HG02970 (cell line): ENCODE measurements around the gene PPTC7.
"Not testable (repeated sequence)": the region's sequence is repeated elsewhere in the genome, so short reads cannot be mapped to it uniquely, and the experiment has no call there.

Experiments
- ATAC-seq: cut with Tn5 transposase; IDR thresholded peaks from one replicate; pipeline ENCODE4 v1.9.1; 2021; ENCODE audit warnings: mild to moderate bottlenecking, moderate library complexity, moderate number of reproducible peaks; ENCODE audit not compliant: unreplicated experiment, low FRiP score

PPTC7 gene, protein sequence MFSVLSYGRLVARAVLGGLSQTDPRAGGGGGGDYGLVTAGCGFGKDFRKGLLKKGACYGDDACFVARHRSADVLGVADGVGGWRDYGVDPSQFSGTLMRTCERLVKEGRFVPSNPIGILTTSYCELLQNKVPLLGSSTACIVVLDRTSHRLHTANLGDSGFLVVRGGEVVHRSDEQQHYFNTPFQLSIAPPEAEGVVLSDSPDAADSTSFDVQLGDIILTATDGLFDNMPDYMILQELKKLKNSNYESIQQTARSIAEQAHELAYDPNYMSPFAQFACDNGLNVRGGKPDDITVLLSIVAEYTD

DNA sequence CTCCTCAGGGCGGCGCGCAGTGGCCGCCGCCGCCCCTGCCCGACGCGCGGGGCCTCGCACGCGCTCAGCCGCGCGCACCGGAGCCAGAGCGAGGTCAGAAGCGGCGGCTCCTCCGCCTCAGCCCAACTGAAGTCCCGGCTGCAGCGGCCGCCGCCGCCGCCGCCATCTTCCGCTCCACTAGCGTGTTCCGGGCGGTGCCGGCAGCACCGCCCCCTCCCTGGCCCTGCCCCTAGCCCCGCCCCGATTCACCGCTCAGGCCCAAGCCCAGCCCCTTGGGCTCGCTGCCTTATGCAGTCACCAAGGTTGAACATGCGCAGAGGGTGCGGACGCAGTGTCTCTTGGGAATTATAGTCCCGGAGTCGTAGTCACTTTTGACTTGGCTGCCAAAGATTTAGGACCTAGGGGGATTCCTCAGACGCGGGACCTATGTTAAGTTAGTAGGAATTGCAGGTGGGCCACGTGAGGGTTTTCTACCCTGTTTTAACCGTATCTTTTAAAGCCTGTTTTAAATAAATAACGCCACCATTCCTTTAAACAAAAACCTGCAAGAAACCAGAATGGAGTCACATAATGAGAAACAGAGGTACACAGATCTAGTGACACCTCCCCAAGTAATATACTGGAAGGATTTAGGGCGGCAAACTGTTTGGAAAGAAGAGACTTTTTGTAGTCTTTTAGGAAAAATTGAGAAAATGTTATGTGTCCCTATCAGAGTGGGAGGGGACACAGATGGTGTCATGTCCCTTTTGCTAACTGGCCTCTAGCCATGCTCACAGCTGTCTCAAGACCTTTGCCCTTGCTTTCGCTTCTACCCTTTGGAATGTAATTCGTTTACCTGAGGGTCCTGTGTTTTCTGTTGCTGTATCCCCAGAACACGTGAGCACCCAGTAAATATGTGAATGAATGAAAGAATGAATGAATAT, at the start of gene PPTC7:
TSS of gene PPTC7 (minus strand) at position 182 of the 923 bp plus-strand sequence. CDS start 287 bp downstream, outside the sequence.
- ATAC-seq, result peak; percentile 81

GRCh38 chr12:110627500-110628195, 44.5 kb upstream of the PPTC7 start:
- no peak for ATAC-seq

GRCh38 chr12:110622582-110622981, 39.5 kb upstream of the PPTC7 start:
- ATAC-seq, result no peak

- ATAC-seq, result peak; percentile 48
Observed at GRCh38 chr12:110619534-110619953, 36.4 kb upstream of the PPTC7 start.

DNA sequence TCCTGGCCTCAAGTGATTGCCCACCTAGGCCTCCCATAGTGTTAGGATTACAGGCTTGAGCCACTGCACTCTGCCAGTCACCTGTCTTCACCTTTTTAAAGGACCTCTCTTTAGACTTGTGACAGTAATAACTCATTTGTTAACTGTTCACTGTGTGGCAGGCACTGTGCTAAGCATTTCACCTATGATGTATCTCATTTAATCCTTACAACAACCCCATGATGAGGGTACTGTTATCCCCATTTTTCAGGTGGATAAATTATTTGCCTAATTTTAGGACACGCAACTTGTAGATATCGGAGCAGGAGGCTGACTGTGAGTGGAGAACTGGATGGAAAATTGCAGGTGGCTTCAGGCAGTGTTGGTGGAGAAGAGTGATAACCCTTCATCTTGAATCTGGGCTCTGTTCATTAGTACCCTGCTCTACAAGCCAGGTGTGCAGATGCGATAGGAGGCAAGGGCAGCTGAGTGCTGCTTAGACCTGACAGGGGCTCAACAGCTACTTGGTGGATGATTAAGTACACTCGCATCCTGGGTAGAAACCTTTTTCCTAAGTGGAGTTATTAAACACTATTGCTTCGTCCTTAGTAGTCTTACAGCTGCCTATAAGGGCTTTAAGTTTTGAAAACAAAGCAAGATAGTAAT, 33.5 kb upstream of the PPTC7 start:
- no peak for ATAC-seq

- no peak for ATAC-seq
Observed at GRCh38 chr12:110615171-110615570, 32.1 kb upstream of the PPTC7 start.

GRCh38 chr12:110613771-110614684, 30.9 kb upstream of the PPTC7 start, which contains the start of gene TCTN1:
TCTN1 (plus strand) TSS chr12:110614129; CDS start chr12:110614183, 54 bp downstream.
- ATAC-seq, result peak; percentile 97

DNA sequence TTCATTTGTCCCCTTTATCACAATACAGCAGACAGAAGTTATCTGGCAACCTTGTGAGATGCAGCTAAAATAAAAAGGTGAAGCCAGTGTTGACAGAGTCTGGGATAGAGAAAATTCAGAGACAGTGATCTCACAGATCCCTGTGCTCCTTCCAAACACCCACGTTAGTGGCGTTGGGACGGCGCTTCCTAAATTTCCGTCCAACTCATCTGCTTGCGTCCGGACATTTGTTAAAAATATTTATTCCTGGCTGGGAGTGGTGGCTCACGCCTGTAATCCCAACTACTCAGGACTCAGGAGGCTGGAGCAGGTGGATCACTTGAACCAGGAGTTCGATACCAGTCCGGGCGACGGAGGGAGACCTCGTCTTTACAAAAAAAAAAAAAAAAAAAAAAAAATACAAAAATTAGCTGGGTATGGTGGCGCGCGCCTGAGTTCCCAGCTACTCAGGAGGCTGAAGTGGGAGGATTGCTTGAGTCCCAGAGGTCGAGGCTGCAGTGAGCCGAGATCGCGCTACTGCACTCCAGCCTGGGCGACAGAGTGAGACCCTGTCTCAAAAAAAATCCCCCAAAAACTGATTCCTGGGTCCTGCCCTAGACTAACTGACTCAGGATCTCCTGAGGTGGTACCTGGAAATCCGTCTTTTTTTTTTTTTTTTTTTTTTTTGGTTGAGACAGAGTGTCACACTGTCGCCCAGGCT, 30.1 kb upstream of the PPTC7 start:
- no peak for ATAC-seq

DNA sequence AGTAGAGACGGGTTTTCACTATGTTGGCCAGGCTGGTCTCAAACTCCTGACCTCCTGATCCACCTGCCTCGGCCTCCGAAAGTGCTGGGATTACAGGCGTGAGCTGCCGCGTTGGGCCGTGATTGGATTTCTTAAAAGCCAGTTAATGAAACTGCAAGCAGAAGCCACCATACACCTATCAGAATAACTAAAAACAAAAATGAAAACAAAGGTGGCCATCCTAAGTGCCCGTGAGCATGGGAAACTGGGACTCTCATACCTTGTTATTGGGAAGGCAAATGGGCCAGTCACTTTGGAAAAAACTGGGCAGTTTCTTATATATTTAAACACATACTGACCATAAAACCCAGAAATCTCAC, 23.1 kb upstream of the PPTC7 start:
- ATAC-seq, result no peak

DNA sequence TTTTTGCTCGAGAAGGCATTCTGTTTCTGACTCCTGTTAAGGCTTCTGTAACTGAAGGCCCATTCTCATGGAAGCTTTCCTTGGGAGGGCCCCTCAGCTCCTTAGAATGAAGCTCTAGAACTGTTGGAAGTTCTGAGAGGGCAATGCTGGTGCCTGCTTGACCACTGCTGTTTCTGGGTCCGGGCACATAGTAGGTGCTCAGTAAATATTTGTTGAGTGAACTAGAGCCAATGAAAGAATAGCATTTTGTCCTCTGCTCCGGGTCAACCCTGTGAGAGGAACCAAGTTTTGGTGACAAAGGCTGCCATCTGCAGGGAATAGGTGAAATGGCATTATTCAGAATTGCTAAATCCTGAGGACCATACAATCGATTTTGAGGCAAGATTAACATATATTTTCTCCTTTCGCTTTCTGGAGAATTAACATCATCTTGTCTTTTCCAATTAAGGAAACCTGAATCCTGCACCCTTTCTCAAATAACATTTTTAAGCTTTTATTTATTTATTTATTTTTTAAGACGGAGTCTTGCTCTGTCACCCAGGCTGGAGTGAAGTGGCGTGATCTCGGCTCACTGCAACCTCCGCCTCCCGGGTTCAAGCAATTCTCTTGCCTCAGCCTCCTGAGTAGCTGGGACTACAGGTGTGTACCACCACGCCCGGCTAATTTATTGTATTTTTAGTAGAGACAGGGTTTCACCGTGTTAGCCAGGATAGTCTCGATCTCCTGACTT, 19.1 kb upstream of the PPTC7 start:
- not testable (repeated sequence) for ATAC-seq

DNA sequence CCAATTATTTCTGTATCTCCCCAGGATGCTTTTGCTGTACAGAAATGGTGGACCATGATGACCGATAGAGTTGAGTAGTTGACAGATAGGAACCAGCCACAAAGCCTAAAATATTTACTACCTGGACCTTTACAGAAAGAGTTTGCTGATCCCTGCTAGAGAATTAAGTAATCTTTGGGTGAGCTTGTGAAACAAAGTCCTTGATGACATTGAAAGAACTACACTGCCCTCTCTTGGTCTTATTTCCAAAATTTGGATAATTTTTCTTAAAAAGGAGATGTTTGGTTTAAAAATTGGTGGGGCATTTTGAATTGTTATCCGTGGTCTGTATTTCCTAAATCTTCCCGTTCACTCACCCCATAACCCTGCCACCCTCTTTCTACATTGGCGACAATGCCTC, 17.1 kb upstream of the PPTC7 start:
- ATAC-seq, result no peak

GRCh38 chr12:110599334-110599733, 16.2 kb upstream of the PPTC7 start:
- ATAC-seq, result no peak

- ATAC-seq, result no peak
Observed at GRCh38 chr12:110597885-110598284, 14.8 kb upstream of the PPTC7 start.

DNA sequence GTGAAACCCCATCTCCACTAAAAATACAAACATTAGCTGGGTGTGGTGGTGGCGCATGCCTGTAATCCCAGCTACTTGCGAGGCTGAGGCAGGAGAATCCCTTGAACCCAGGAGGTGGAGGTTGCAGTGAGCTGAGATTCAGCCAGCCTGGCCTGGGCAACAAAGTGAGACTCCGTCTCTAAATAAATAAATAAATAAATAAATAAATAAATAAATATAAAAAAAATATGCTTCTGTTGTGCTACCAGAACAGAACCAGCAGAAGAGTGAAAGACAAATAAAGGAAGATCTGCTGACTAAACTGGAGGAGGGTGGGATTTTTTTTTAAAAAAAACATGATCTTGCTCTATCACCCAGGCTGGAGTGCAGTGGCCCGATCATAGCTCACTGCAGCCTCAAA, 9.8 kb upstream of the PPTC7 start:
- ATAC-seq, result not testable (repeated sequence)

- no peak for ATAC-seq
Observed at GRCh38 chr12:110592078-110592477, 9.0 kb upstream of the PPTC7 start.

- ATAC-seq, result no peak
Observed at GRCh38 chr12:110591451-110592051, 8.4 kb upstream of the PPTC7 start.

DNA sequence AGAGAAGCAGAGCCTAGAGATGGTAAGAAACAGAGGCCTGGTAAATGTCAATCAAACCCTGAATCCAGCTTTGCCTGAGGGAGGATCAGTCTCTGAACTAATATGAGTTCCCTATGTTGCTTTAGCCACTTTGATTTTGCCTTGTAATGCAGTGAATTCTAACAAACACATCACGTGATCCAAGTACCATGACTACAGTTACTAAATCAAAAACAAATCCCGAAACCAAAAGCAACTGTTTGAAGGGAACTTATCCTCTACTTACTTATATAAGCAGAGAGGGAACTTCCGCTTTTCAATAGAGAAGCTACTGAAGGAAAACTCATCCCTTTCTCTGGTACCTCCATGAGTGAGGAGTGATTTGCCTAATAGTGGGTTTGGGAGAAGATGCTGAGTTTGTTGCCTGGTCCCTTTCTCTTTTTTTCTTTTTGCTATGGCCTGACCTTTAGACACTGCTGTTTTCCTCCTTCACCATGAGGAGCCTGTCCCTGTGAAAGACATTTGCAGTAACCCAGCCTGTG, 7.7 kb upstream of the PPTC7 start:
- ATAC-seq, result peak; percentile 68
